SK-N-SH (cell line): ENCODE measurements around the gene CHCHD6. TPM values are rescaled to one million over a fixed set of nuclear protein-coding genes. Genes with fewer than 3 reads are reported as not detected.
A peak's percentile ranks its signal among the peaks of the same experiment; 100 is the strongest.

ENCODE experiments used
- CHD2 ChIP-seq: fragments of 150-350 bp; IDR thresholded peaks from 2 replicates; pipeline ENCODE4 v1.6.1; 2018; ENCODE audit warnings: low read length; ENCODE audit not compliant: partially characterized antibody
- ELF1 ChIP-seq: IDR thresholded peaks from 2 replicates; pipeline ENCODE4 v1.4.0; 2012
- EP300 ChIP-seq, 2 experiments: IDR thresholded peaks; 2 replicates each; pipeline versions ENCODE4 v1.4.0 to v1.6.1; 2012; ENCODE audit warnings: borderline replicate concordance in 1 of 2, low read depth in 1 of 2, low read length in 1 of 2
- EZH2phosphoT487 ChIP-seq: fragments of 200-600 bp; sonication (generic); IDR thresholded peaks from 2 replicates; pipeline ENCODE4 v1.6.1; 2017; ENCODE audit warnings: low read depth, mixed run types, mild to moderate bottlenecking, antibody characterized with exemption, moderate library complexity, borderline replicate concordance
- FOXJ3 ChIP-seq: sonication (generic); formaldehyde crosslinking; IDR thresholded peaks from 2 replicates; pipeline ENCODE4 v1.5.1; 2020; ENCODE audit warnings: mild to moderate bottlenecking, missing genetic modification reagents
- FOXM1 ChIP-seq: IDR thresholded peaks from 2 replicates; pipeline ENCODE4 v1.4.0; 2012; ENCODE audit warnings: low read depth, mild to moderate bottlenecking
- GABPA ChIP-seq: IDR thresholded peaks from 2 replicates; pipeline ENCODE4 v1.4.0; 2012; ENCODE audit warnings: low read depth, mild to moderate bottlenecking
- JUND ChIP-seq: IDR thresholded peaks from 2 replicates; pipeline ENCODE4 v1.4.0; 2012
- MAX ChIP-seq: IDR thresholded peaks from 2 replicates; pipeline ENCODE4 v1.4.0; 2012; ENCODE audit warnings: low read depth
- MXI1 ChIP-seq: IDR thresholded peaks from 2 replicates; pipeline ENCODE4 v1.6.1; 2012; ENCODE audit warnings: mild to moderate bottlenecking, low read depth, low read length, improper control_type of control experiment
- NFIC ChIP-seq: IDR thresholded peaks from 2 replicates; pipeline ENCODE4 v1.4.0; 2012; ENCODE audit warnings: borderline replicate concordance
- NRF1 ChIP-seq: IDR thresholded peaks from 2 replicates; pipeline ENCODE4 v1.6.1; 2012; ENCODE audit warnings: low read depth, mild to moderate bottlenecking, low read length
- PBX3 ChIP-seq: IDR thresholded peaks from 2 replicates; pipeline ENCODE4; 2012
- POLR2AphosphoS5 ChIP-seq: IDR thresholded peaks from 2 replicates; pipeline ENCODE4 v1.6.1; 2012; ENCODE audit warnings: low read depth, low read length
- RAD21 ChIP-seq: IDR thresholded peaks from 2 replicates; pipeline ENCODE4 v1.6.1; 2012; ENCODE audit warnings: mild to moderate bottlenecking, low read length
- RCOR1 ChIP-seq: fragments of 150-350 bp; IDR thresholded peaks from 2 replicates; pipeline ENCODE4 v1.6.1; 2017; ENCODE audit warnings: antibody characterized with exemption, low read length
- REST ChIP-seq: IDR thresholded peaks from 2 replicates; pipeline ENCODE4 v1.6.1; 2012; ENCODE audit warnings: mild to moderate bottlenecking, low read depth, low read length, moderate library complexity
- RFX5 ChIP-seq: IDR thresholded peaks from 2 replicates; pipeline ENCODE4 v1.6.1; 2012; ENCODE audit warnings: mild to moderate bottlenecking, improper control_type of control experiment, low read length
- SMC3 ChIP-seq: IDR thresholded peaks from 2 replicates; pipeline ENCODE4 v1.6.1; 2012; ENCODE audit warnings: low read depth, low read length, improper control_type of control experiment
- TCF12 ChIP-seq: IDR thresholded peaks from 2 replicates; pipeline ENCODE4 v1.4.0; 2012
- TEAD4 ChIP-seq: IDR thresholded peaks from 2 replicates; pipeline ENCODE4 v1.4.0; 2012; ENCODE audit warnings: mild to moderate bottlenecking, borderline replicate concordance; ENCODE audit not compliant: insufficient read depth
- USF2 ChIP-seq: fragments of 150-350 bp; IDR thresholded peaks from 2 replicates; pipeline ENCODE4 v1.6.1; 2017; ENCODE audit warnings: antibody characterized with exemption, low read length, low read depth, borderline replicate concordance
- ZBTB33 ChIP-seq: IDR thresholded peaks from 2 replicates; pipeline ENCODE4 v1.4.0; 2012; ENCODE audit warnings: low read depth, borderline replicate concordance
- polyA plus RNA-seq, 3 experiments: library from polyadenylated mRNA; depleted of rRNA; stranded (reverse); fragments of >200 nt; gene quantifications; 2 replicates each; pipeline ENCODE4 v1.2.3, GENCODE V29; 2012

The CHCHD6 gene
- polyA plus RNA-seq, 1 of the 3 experiments (the other 2 are of a cell fraction), result 42.5 TPM

GRCh38 chr3:126911162-126912026 is 207.4 kb downstream of the CHCHD6 start (continued):
- TF ChIP-seq SMC3 (no peak), FOXM1 (peak; percentile 48; the same call in 1 of the 2 replicates), RAD21 (no peak), GABPA (peak; percentile 55), EZH2phosphoT487 (no peak), TCF12 (peak; percentile 88), FOXJ3 (no peak), POLR2AphosphoS5 (peak; percentile 55; the same call in 1 of the 2 replicates), RCOR1 (no peak), EP300 (IDR thresholded peaks at IDR 0.05; ENCODE audit: borderline replicate concordance in 1 of 2, low read depth in 1 of 2, low read length in 1 of 2) (peak in 1 of 2 experiments; percentile 84; a peak in 2 of 4 replicates), CHD2 (no peak), MXI1 (no peak), NRF1 (no peak), ZBTB33 (no peak), USF2 (no peak), ELF1 (peak; percentile 51; the same call in 1 of the 2 replicates), NFIC (peak; percentile 77), MAX (peak; percentile 89), PBX3 (peak; percentile 54), TEAD4 (peak; percentile 71; the same call in 1 of the 2 replicates), JUND (peak; percentile 80), REST (no peak), RFX5 (no peak)
